Ascending aorta (tissue), 2 donors: Measurements from ENCODE around the gene FNBP1L. TPM values are rescaled to one million over a fixed set of nuclear protein-coding genes. Genes with fewer than 3 reads are reported as not detected.
"Not testable (repeated sequence)": the region's sequence is repeated elsewhere in the genome, so short reads cannot be mapped to it uniquely, and the experiment has no call there.

Experiments
- DNase-seq, 2 donors: peaks; one replicate each; pipeline ENCODE4 v3.0.0-alpha.2; 2019; ENCODE audit warnings: low spot score in 2 of 2
- H3K27ac ChIP-seq, 2 donors: fragments of 200-600 bp; sonication (generic); one replicate each; pipeline ENCODE4 v1.5.1; 2016 to 2017; ENCODE audit warnings: mild to moderate bottlenecking in 1 of 2
- H3K27me3 ChIP-seq: fragments of 200-600 bp; sonication (generic); one replicate; pipeline ENCODE4 v1.5.1; 2017
- H3K36me3 ChIP-seq, 2 donors: fragments of 200-600 bp; sonication (generic); one replicate each; pipeline ENCODE4 v1.5.1; 2016
- H3K4me1 ChIP-seq, 2 donors: fragments of 200-600 bp; sonication (generic); one replicate each; pipeline ENCODE4 v1.5.1; 2016 to 2017; ENCODE audit warnings: mild to moderate bottlenecking in 1 of 2
- H3K4me3 ChIP-seq, 2 donors: fragments of 200-600 bp; sonication (generic); one replicate each; pipeline ENCODE4 v1.5.1; 2016 to 2017; ENCODE audit warnings: mild to moderate bottlenecking in 1 of 2
- H3K9me3 ChIP-seq, 2 donors: fragments of 200-600 bp; sonication (generic); one replicate each; pipeline ENCODE4 v1.5.1; 2016
- intact Hi-C: fragments of 100-400 bp; cut with DNase I; formaldehyde crosslinking; loops from one replicate; pipeline ENCODE4 v1.15.1; 2023
- total RNA-seq: library from RNA; depleted of rRNA; stranded (reverse); fragments of >200 nt; gene quantifications from one replicate; pipeline ENCODE4 v1.1.0, GENCODE V29; 2016
- TF ChIP-seq, protein P1 (sequence below), 3 experiments: fragments of 200-600 bp in 2 of 3; fragments of 450-650 bp in 1 of 3; sonication (generic) in 2 of 3; IDR thresholded peaks; one replicate each; pipeline ENCODE4 v1.5.1; 2016 to 2019; ENCODE audit warnings: antibody characterized with exemption in 3 of 3, mild to moderate bottlenecking in 1 of 3, moderate library complexity in 1 of 3

Gene FNBP1L
- total RNA-seq, 1 donor from 2014 or later, result 12.6 TPM

- Histone ChIP-seq H3K27me3 (no peaks in the 10 kb centered on the region), H3K27ac (no peak overlapping the region), H3K36me3 (no peaks in the 10 kb centered on the region), H3K9me3 (no peaks in the 10 kb centered on the region), H3K4me1 (no peaks in the 10 kb centered on the region), H3K4me3 (no peak overlapping the region)
- TF ChIP-seq, protein P1, sequence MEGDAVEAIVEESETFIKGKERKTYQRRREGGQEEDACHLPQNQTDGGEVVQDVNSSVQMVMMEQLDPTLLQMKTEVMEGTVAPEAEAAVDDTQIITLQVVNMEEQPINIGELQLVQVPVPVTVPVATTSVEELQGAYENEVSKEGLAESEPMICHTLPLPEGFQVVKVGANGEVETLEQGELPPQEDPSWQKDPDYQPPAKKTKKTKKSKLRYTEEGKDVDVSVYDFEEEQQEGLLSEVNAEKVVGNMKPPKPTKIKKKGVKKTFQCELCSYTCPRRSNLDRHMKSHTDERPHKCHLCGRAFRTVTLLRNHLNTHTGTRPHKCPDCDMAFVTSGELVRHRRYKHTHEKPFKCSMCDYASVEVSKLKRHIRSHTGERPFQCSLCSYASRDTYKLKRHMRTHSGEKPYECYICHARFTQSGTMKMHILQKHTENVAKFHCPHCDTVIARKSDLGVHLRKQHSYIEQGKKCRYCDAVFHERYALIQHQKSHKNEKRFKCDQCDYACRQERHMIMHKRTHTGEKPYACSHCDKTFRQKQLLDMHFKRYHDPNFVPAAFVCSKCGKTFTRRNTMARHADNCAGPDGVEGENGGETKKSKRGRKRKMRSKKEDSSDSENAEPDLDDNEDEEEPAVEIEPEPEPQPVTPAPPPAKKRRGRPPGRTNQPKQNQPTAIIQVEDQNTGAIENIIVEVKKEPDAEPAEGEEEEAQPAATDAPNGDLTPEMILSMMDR (IDR thresholded peaks at IDR 0.05), result no peak
- intact Hi-C loops, result no loop called here
- no peak for DNase-seq
Measured at GRCh38 chr1:93463960-93464359, 16.0 kb downstream of the FNBP1L start.

- H3K27me3 ChIP-seq, H3K9me3 ChIP-seq, H3K36me3 ChIP-seq, intact Hi-C loops, H3K4me1 ChIP-seq, DNase-seq, H3K4me3 ChIP-seq, H3K27ac ChIP-seq: not testable (repeated sequence)
Measured at GRCh38 chr1:93465371-93466082, 17.6 kb downstream of the FNBP1L start.

- H3K27me3 ChIP-seq, result no peaks in the 10 kb centered on the region
- no peak overlapping the region for H3K4me3 ChIP-seq
- no peak overlapping the region for H3K27ac ChIP-seq
- H3K9me3 ChIP-seq, result no peaks in the 10 kb centered on the region
- intact Hi-C loops, result no loop called here
- H3K4me1 ChIP-seq, result no peaks in the 10 kb centered on the region
- no peak for DNase-seq
- TF ChIP-seq, protein P1 (IDR thresholded peaks at IDR 0.05), result no peak
- no peaks in the 10 kb centered on the region for H3K36me3 ChIP-seq
Measured at GRCh38 chr1:93467606-93468005, 19.7 kb downstream of the FNBP1L start.

- intact Hi-C loops, result no loop called here
- no peak for DNase-seq
Measured at GRCh38 chr1:93468662-93469061, 20.7 kb downstream of the FNBP1L start.

DNA sequence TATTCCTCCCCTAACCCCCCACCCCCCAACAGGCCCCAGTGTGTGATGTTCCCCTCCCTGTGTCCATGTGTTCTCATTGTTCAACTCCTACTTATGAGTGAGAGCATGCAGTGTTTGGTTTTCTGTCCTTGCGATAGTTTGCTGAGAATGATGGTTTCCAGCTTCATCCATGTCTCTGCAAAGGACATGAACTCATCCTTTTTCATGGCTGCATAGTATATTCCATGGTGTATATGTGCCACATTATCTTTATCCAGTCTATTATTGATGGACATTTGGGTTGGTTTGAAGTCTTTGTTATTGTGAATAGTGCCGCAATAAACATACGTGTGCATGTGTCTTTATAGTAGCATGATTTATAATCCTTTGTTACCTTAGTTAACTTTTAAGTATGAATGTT is 21.3 kb downstream of the FNBP1L start:
- H3K36me3 ChIP-seq, intact Hi-C loops, H3K27ac ChIP-seq, H3K27me3 ChIP-seq, H3K9me3 ChIP-seq, H3K4me1 ChIP-seq, DNase-seq, H3K4me3 ChIP-seq: not testable (repeated sequence)

More at GRCh38 chr1:93468662-93469061, 20.7 kb downstream of the FNBP1L start:
- Histone ChIP-seq H3K9me3 (no peaks in the 10 kb centered on the region), H3K4me3 (no peak overlapping the region), H3K27me3 (no peaks in the 10 kb centered on the region), H3K36me3 (no peaks in the 10 kb centered on the region), H3K27ac (no peak overlapping the region), H3K4me1 (no peaks in the 10 kb centered on the region)
- TF ChIP-seq, protein P1 (IDR thresholded peaks at IDR 0.05), result no peak

DNA sequence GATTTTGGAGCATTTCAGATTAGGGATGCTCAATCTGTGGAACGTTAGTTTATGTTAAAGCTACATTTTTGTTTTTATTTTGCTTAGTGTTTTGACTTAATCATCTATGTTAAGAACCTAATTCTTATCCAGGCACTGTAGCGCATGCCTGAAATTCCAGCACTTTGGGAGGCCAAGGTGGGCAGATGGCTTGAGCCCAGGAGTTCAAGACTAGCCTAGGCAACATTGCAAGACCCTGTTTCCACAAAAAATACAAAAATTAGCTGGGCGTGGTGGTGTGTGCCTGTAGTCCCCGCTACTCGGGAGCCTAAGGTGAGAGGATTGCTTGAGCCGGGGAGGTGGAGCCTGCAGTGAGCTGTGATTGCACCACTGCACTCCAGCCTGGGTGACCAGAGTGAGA is 23.4 kb downstream of the FNBP1L start:
- H3K9me3 ChIP-seq, result no peaks in the 10 kb centered on the region
- H3K4me1 ChIP-seq, result no peaks in the 10 kb centered on the region
- DNase-seq, result no peak
- intact Hi-C loops, result no loop called here
- no peak overlapping the region for H3K27ac ChIP-seq
- no peaks in the 10 kb centered on the region for H3K27me3 ChIP-seq
- no peak overlapping the region for H3K4me3 ChIP-seq
- TF ChIP-seq, protein P1 (IDR thresholded peaks at IDR 0.05), result no peak
- no peaks in the 10 kb centered on the region for H3K36me3 ChIP-seq

DNA sequence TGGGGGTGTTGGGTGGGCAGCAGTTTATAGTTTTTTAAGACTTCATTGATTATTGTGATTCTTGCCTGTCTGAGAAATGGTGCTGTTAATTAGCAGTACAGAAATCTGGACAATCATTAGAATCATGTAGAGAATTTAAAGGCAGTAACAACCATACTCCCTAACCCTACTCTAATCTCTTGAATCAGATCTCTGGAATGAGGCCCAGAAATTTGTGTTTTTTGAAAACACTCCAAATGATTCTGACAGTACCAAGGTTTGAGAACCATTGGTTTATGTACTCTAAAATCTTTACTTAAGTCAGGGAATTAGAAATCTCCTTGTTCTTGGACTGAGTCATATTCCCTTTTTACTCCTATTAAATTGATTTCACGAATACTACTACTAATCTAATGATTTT is 24.0 kb downstream of the FNBP1L start:
- Histone ChIP-seq H3K36me3 (no peaks in the 10 kb centered on the region), H3K4me3 (no peak overlapping the region), H3K27me3 (no peaks in the 10 kb centered on the region), H3K9me3 (no peaks in the 10 kb centered on the region), H3K27ac (no peak overlapping the region), H3K4me1 (no peaks in the 10 kb centered on the region)
- TF ChIP-seq, protein P1 (IDR thresholded peaks at IDR 0.05), result no peak
- no peak for DNase-seq
- intact Hi-C loops, result no loop called here
